ENCODE measurements around the gene SEPTIN5.

The SEPTIN5 gene

GRCh38 chr22:19739911-19740449 is 25.7 kb downstream of the SEPTIN5 start:
- TF ChIP-seq CTCF (IDR thresholded peaks at IDR 0.05; ENCODE audit: extremely low read depth, missing control alignments) = no peak
- no peak for DNase-seq (ENCODE audit: low spot score)

GRCh38 chr22:19740586-19740985 is 26.3 kb downstream of the SEPTIN5 start:
- DNase-seq (ENCODE audit: low spot score) = no peak
- no peak for TF ChIP-seq CTCF (IDR thresholded peaks at IDR 0.05; ENCODE audit: extremely low read depth, missing control alignments)

- no peak for DNase-seq (ENCODE audit: low spot score)
- no peak for TF ChIP-seq CTCF (IDR thresholded peaks at IDR 0.05; ENCODE audit: extremely low read depth, missing control alignments)
Observed at GRCh38 chr22:19741053-19741452, 26.8 kb downstream of the SEPTIN5 start.

GRCh38 chr22:19742160-19743066 is 28.1 kb downstream of the SEPTIN5 start:
- no peak for DNase-seq (ENCODE audit: low spot score)
- TF ChIP-seq CTCF (IDR thresholded peaks at IDR 0.05; ENCODE audit: extremely low read depth, missing control alignments) = no peak

GRCh38 chr22:19743081-19743480 is 28.8 kb downstream of the SEPTIN5 start:
- no peak for DNase-seq (ENCODE audit: low spot score)
- no peak for TF ChIP-seq CTCF (IDR thresholded peaks at IDR 0.05; ENCODE audit: extremely low read depth, missing control alignments)

GRCh38 chr22:19743651-19744050 is 29.3 kb downstream of the SEPTIN5 start:
- no peak for DNase-seq (ENCODE audit: low spot score)
- TF ChIP-seq CTCF (IDR thresholded peaks at IDR 0.05; ENCODE audit: extremely low read depth, missing control alignments) = no peak

- no peak for TF ChIP-seq CTCF (IDR thresholded peaks at IDR 0.05; ENCODE audit: extremely low read depth, missing control alignments)
- no peak for DNase-seq (ENCODE audit: low spot score)
Observed at GRCh38 chr22:19744350-19745006, 30.2 kb downstream of the SEPTIN5 start.
